Coronary artery (tissue), 2 donors: ENCODE results near the gene ITM2C.

Experiments used
- DNase-seq: peaks from one replicate; pipeline ENCODE4 v3.0.0-alpha.2; 2017; ENCODE audit warnings: low spot score
- H3K27ac ChIP-seq, 2 donors: fragments of 200-600 bp; sonication (generic); one replicate each; pipeline ENCODE4 v1.5.1; 2016 to 2019
- H3K4me3 ChIP-seq: fragments of 200-600 bp; sonication (generic); 2 replicates; pipeline ENCODE4 v1.5.1; 2016; ENCODE audit warnings: mild to moderate bottlenecking, moderate library complexity
- CTCF ChIP-seq: fragments of 200-600 bp; sonication (generic); IDR thresholded peaks from one replicate; pipeline ENCODE4 v1.5.1; 2019; ENCODE audit warnings: antibody characterized with exemption

Gene ITM2C

GRCh38 chr2:230850358-230850658 is 14.4 kb upstream of the ITM2C start:
- Histone ChIP-seq H3K27ac (no peak overlapping the region), H3K4me3 (no peak overlapping the region)
- TF ChIP-seq CTCF, result no peak
- no peak for DNase-seq

GRCh38 chr2:230852113-230852512 is 12.6 kb upstream of the ITM2C start:
- Histone ChIP-seq H3K4me3 (no peak overlapping the region), H3K27ac (no peak overlapping the region)
- TF ChIP-seq CTCF, result no peak
- DNase-seq, result no peak

GRCh38 chr2:230861552-230862255 is 3.0 kb upstream of the ITM2C start:
- TF ChIP-seq CTCF, result no peak
- no peak overlapping the region for H3K27ac ChIP-seq
- DNase-seq, result no peak
- H3K4me3 ChIP-seq, result no peak overlapping the region

- H3K4me3 ChIP-seq, result no peak overlapping the region
- no peak overlapping the region for H3K27ac ChIP-seq
- no peak for TF ChIP-seq CTCF
- DNase-seq, result no peak
Measured at GRCh38 chr2:230862292-230862691, 2.5 kb upstream of the ITM2C start.

GRCh38 chr2:230863031-230863430 is 1.7 kb upstream of the ITM2C start:
- H3K4me3 ChIP-seq, result no peak overlapping the region
- no peak for DNase-seq
- no peak for TF ChIP-seq CTCF

GRCh38 chr2:230863442-230864121 is 1.2 kb upstream of the ITM2C start:
- no peak overlapping the region for H3K4me3 ChIP-seq
- H3K27ac ChIP-seq, result no peak overlapping the region
- no peak for TF ChIP-seq CTCF
- no peak for DNase-seq

More at GRCh38 chr2:230863031-230863430, 1.7 kb upstream of the ITM2C start:
- no peak overlapping the region for H3K27ac ChIP-seq

GRCh38 chr2:230864122-230864604 is 579 bp upstream of the ITM2C start:
- TF ChIP-seq CTCF, result no peak
- Histone ChIP-seq H3K27ac (no peak overlapping the region), H3K4me3 (peak overlapping the region; percentile 85)
- no peak for DNase-seq
